Stimulated activated CD8-positive, alpha-beta memory T cell treated with anti-CD3 and anti-CD28 coated beads, Interleukin-12 subunit alpha, Interleukin-12 subunit beta, amount 100 ng/mL, for 24 hours (primary cell): ENCODE results near the gene ETFDH.
"Not testable (repeated sequence)": the region's sequence is repeated elsewhere in the genome, so short reads cannot be mapped to it uniquely, and the experiment has no call there.

Experiments
- DNase-seq: peaks from one replicate; pipeline ENCODE4 v3.0.0-alpha.2; 2020; ENCODE audit errors: extremely low read depth

The ETFDH gene

GRCh38 chr4:158754385-158755180 lies 82.5 kb downstream of the ETFDH start:
- no peak for DNase-seq

- not testable (repeated sequence) for DNase-seq
Observed at GRCh38 chr4:158755819-158756218, 83.7 kb downstream of the ETFDH start.

- no peak for DNase-seq
Observed at GRCh38 chr4:158756588-158756987, 84.5 kb downstream of the ETFDH start.

DNA sequence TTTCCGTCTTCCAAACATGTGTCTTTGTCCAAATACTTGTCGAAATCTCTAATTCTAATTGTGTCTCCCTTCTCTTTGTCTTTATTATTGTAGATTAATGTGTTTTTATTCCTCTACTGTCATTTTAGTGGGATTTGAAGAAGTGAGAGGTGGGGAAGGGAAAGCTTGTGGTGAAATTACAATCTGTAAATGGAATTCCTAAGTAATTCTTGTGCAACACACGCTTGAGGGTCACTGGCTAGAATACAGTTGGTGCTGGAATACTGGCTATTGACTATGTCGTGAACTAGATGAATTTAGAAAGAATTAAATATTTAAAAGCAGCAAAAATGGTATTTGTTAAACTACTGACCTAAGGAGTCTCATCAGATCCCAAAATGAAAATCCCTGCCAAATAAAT lies 86.0 kb downstream of the ETFDH start:
- no peak for DNase-seq

DNA sequence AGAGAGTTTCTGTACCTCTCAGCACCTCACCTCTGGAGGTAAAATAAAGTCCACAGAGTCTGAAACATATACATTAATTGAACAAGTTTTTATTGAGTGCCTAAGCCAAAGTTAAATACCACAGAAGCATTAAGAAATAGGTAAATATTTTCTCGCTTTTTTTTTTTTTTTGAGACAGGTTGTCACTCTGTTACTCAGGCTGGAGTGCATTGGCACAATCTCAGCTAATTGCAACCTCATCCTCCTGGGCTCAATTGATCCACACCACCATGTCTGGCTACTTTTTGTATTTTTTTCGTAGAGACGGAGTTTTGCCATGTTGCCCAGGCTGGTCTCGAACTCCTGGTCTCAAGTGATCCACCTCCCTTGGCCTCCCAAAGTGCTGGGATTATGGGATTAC lies 86.6 kb downstream of the ETFDH start:
- DNase-seq: no peak
